Endothelial cell of umbilical vein (primary cell): ENCODE data around the gene ADGRB2. TPM values are rescaled to one million over a fixed set of nuclear protein-coding genes. Genes with fewer than 3 reads are reported as not detected.

Source experiments
- BruUV-seq: library from RNA; stranded (reverse); fragments of 400-500 nt; replicated peaks from 2 replicates; lab custom pipeline; 2021; lab: Mats Ljungman, UMichigan
- CTCF ChIA-PET: fragments of 300-600, 350-600 bp; sonication (Branson Sonifier 250); formaldehyde crosslinking; loops from one replicate; lab custom pipeline; 2021; ENCODE audit warnings: antibody characterized with exemption, inconsistent platforms; lab: Charles Lee
- POLR2A ChIA-PET: fragments of 300-600, 350-600 bp; sonication (Branson Sonifier 250); formaldehyde crosslinking; loops from one replicate; lab custom pipeline; 2021; ENCODE audit warnings: antibody characterized with exemption, inconsistent platforms; lab: Charles Lee
- DNase-seq: peaks from one replicate; pipeline ENCODE4 v3.0.0-alpha.2; 2011; ENCODE audit warnings: low read depth, low spot score
- FAIRE-seq: peaks from 2 replicates; lab custom pipeline; 2011; peaks lifted over from hg19 to GRCh38; lab: Jason Lieb, UNC
- H2AFZ ChIP-seq: 2 replicates; pipeline ENCODE4 v1.6.0; 2012; ENCODE audit warnings: low read depth, low read length, control low read depth, inconsistent platforms
- H3K27ac ChIP-seq: 2 replicates; pipeline ENCODE4 v1.5.1; 2011; ENCODE audit warnings: low read depth, mild to moderate bottlenecking, control low read depth, low read length, moderate library complexity; ENCODE audit not compliant: insufficient read depth
- H3K27me3 ChIP-seq, 2 experiments: 2 replicates each; pipeline versions ENCODE4 v1.6.0 to v1.6.1; 2011; ENCODE audit warnings: low read length in 2 of 2, mixed read lengths in 1 of 2; ENCODE audit not compliant: control insufficient read depth in 2 of 2, insufficient read depth in 2 of 2
- H3K36me3 ChIP-seq, 2 experiments: 2 replicates in 1 of 2; 3 replicates in 1 of 2; pipeline ENCODE4 v1.5.1; 2011; ENCODE audit warnings: low read length in 2 of 2, mild to moderate bottlenecking in 1 of 2, moderate library complexity in 1 of 2; ENCODE audit not compliant: control insufficient read depth in 2 of 2, insufficient read depth in 2 of 2; ENCODE audit errors: extremely low read depth in 1 of 2
- H3K4me1 ChIP-seq: 3 replicates; pipeline ENCODE4 v1.5.1; 2011; ENCODE audit warnings: mild to moderate bottlenecking, low read length; ENCODE audit not compliant: control insufficient read depth, insufficient read depth; ENCODE audit errors: extremely low read depth
- H3K4me2 ChIP-seq: 2 replicates; pipeline ENCODE4 v1.6.1; 2011; ENCODE audit warnings: low read length, control low read depth, mixed read lengths; ENCODE audit not compliant: insufficient read depth
- H3K4me3 ChIP-seq, 3 experiments: fragments of 200-600 bp in 1 of 3; sonication (generic), shearing (Covaris generic) in 1 of 3; replicated peaks in 1 of 3; 2 replicates each; pipeline ENCODE4 v1.5.1; 2011 to 2016; ENCODE audit warnings: control low read depth in 3 of 3, low read length in 3 of 3, mild to moderate bottlenecking in 2 of 3, inconsistent platforms in 1 of 3, low read depth in 1 of 3, moderate library complexity in 1 of 3; ENCODE audit not compliant: insufficient read depth in 1 of 3
- H3K79me2 ChIP-seq: 2 replicates; pipeline ENCODE4 v1.6.0; 2012; ENCODE audit warnings: low read length, inconsistent platforms; ENCODE audit not compliant: control insufficient read depth, insufficient read depth
- H3K9ac ChIP-seq: replicated peaks from 2 replicates; pipeline ENCODE3; 2011; ENCODE audit warnings: low read length, control low read depth; ENCODE audit not compliant: insufficient read depth; ENCODE audit errors: extremely low read depth
- H3K9me1 ChIP-seq: replicated peaks from 3 replicates; pipeline ENCODE4 v1.6.0; 2011; ENCODE audit warnings: mild to moderate bottlenecking, low read length; ENCODE audit not compliant: control insufficient read depth, insufficient read depth; ENCODE audit errors: extremely low read depth
- H3K9me3 ChIP-seq: replicated peaks from 2 replicates; pipeline ENCODE4 v1.5.1; 2012; ENCODE audit warnings: low read length, inconsistent platforms; ENCODE audit not compliant: control insufficient read depth, insufficient read depth
- H4K20me1 ChIP-seq: replicated peaks from 2 replicates; pipeline ENCODE3; 2011; ENCODE audit warnings: mild to moderate bottlenecking, low read length; ENCODE audit not compliant: control insufficient read depth, insufficient read depth; ENCODE audit errors: extremely low read depth
- CTCF ChIP-seq, 2 donors: IDR thresholded peaks; 1 replicate in 1 of 2; 2 replicates in 1 of 2; pipeline ENCODE4 v1.5.1; 2011; ENCODE audit warnings: low read length in 2 of 2, mild to moderate bottlenecking in 2 of 2, moderate library complexity in 2 of 2, control low read depth in 1 of 2, inconsistent platforms in 1 of 2, low read depth in 1 of 2; ENCODE audit not compliant: insufficient read depth in 1 of 2; ENCODE audit errors: extremely low read depth in 1 of 2
- EZH2 ChIP-seq: IDR thresholded peaks from 2 replicates; pipeline ENCODE4 v1.6.1; 2012; ENCODE audit warnings: borderline replicate concordance, low read depth, mild to moderate bottlenecking, moderate library complexity, low read length, inconsistent platforms; ENCODE audit not compliant: severe bottlenecking
- FOS ChIP-seq: IDR thresholded peaks from 2 replicates; pipeline ENCODE4 v1.6.1; 2011; ENCODE audit warnings: mild to moderate bottlenecking, low read length, moderate library complexity, borderline replicate concordance; ENCODE audit not compliant: insufficient read depth
- GATA2 ChIP-seq: IDR thresholded peaks from 2 replicates; pipeline ENCODE4 v1.7.0; 2011; ENCODE audit warnings: low read depth, mild to moderate bottlenecking, moderate library complexity, mixed read lengths, low read length; ENCODE audit not compliant: insufficient read length, insufficient read depth
- JUN ChIP-seq: IDR thresholded peaks from 2 replicates; pipeline ENCODE4 v1.6.1; 2011; ENCODE audit warnings: borderline replicate concordance, low read depth; ENCODE audit not compliant: insufficient read length, insufficient read depth
- MYC ChIP-seq: IDR thresholded peaks from one replicate; pipeline ENCODE4 v1.6.1; 2011; ENCODE audit warnings: mild to moderate bottlenecking, low read depth, low read length
- POLR2A ChIP-seq: IDR thresholded peaks from 2 replicates; pipeline ENCODE4 v1.6.1; 2012; ENCODE audit warnings: low read depth, mild to moderate bottlenecking, control low read depth, low read length
- POLR2AphosphoS5 ChIP-seq: IDR thresholded peaks from 2 replicates; pipeline ENCODE4 v1.6.1; 2012; ENCODE audit warnings: low read depth, mild to moderate bottlenecking, control low read depth, low read length, moderate library complexity; ENCODE audit not compliant: insufficient read depth
- dilution Hi-C: fragments of 300-500 bp; cut with MboI; formaldehyde crosslinking; loops from one replicate; pipeline ENCODE4 v1.15.0; 2019; ENCODE audit warnings: low sequenced_read_pairs; ENCODE audit not compliant: extremely low pct_ligation_motif_present
- intact Hi-C: fragments of 100-400 bp; cut with micrococcal nuclease; formaldehyde crosslinking; loops from one replicate; pipeline ENCODE4 v1.10.0; 2022
- polyA plus RNA-seq, 4 experiments: library from polyadenylated mRNA; depleted of rRNA in 3 of 4; stranded (reverse) in 3 of 4; unstranded in 1 of 4; fragments of >200 nt; gene quantifications; 2 replicates each; pipeline versions ENCODE4 v1.2.1 to v1.2.3, GENCODE V29; 2011 to 2012; ENCODE audit warnings: missing spikeins in 1 of 4
- total RNA-seq: library from RNA; stranded (reverse); gene quantifications from 2 replicates; pipeline ENCODE4 v1.2.3, GENCODE V29; 2021
- TF ChIP-seq, protein P1 (sequence below): IDR thresholded peaks from 2 replicates; pipeline ENCODE4 v1.6.1; 2011; ENCODE audit not compliant: insufficient read depth, insufficient read length

The ADGRB2 gene
- total and polyA plus RNA-seq, 2 donors (not counting 3 experiments of a cell fraction or from before 2014, with no cell fraction given), result 1.3 to 1.5 TPM

- BruUV-seq, result no TSS peak
- Histone ChIP-seq H3K79me2 (no peaks in the 10 kb centered on the region), H4K20me1 (no peaks in the 10 kb centered on the region), H3K4me2 (no peak overlapping the region), H3K36me3 (no peaks in the 10 kb centered on the region), H3K9me3 (no peaks in the 10 kb centered on the region), H3K4me1 (no peaks in the 10 kb centered on the region), H2AFZ (no peak overlapping the region), H3K4me3 (no peak overlapping the region), H3K27ac (no peak overlapping the region), H3K9me1 (no peaks in the 10 kb centered on the region), H3K27me3 (no peaks in the 10 kb centered on the region), H3K9ac (no peak overlapping the region)
- POLR2A ChIA-PET, result no interaction called here
- DNase-seq (no peak), FAIRE-seq (no peak)
- intact Hi-C loops, result no loop called here
- dilution Hi-C loops, result no loop called here
- CTCF ChIA-PET, result interaction anchor here (1.7 kb wide), 1 partner anchor 15 kb away, joined by 7 read pairs; no protein-coding TSS in a partner anchor
- TF ChIP-seq CTCF (IDR thresholded peaks at IDR 0.05; ENCODE audit: extremely low read depth in 1 of 2, insufficient read depth in 1 of 2, low read depth in 1 of 2, low read length in 2 of 2) (no peak), MYC (no peak), EZH2 (no peak), FOS (no peak), POLR2AphosphoS5 (no peak), JUN (no peak), POLR2A (no peak), GATA2 (no peak)
- TF ChIP-seq, protein P1, sequence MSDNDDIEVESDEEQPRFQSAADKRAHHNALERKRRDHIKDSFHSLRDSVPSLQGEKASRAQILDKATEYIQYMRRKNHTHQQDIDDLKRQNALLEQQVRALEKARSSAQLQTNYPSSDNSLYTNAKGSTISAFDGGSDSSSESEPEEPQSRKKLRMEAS, result no peak
These were observed 33.6 kb downstream of the ADGRB2 start for GRCh38 chr1:31730336-31731048.
